Vagina (tissue), 2 donors: ENCODE results near the gene C3orf33. TPM values are rescaled to one million over a fixed set of nuclear protein-coding genes. Genes with fewer than 3 reads are reported as not detected.

ENCODE experiments used
- DNase-seq, 2 donors: peaks; one replicate each; pipeline ENCODE4 v3.0.0-alpha.2; 2017; ENCODE audit errors: extremely low spot score in 2 of 2
- H3K27ac ChIP-seq: fragments of 200-600 bp; sonication (generic); one replicate; pipeline ENCODE4 v1.5.1; 2019
- H3K27me3 ChIP-seq: fragments of 200-600 bp; sonication (generic); one replicate; pipeline ENCODE4 v1.5.1; 2019
- H3K36me3 ChIP-seq, 2 donors: fragments of 200-600 bp; sonication (generic); one replicate each; pipeline ENCODE4 v1.5.1; 2017 to 2019
- H3K4me1 ChIP-seq: fragments of 200-600 bp; sonication (generic); one replicate; pipeline ENCODE4 v1.5.1; 2019
- H3K4me3 ChIP-seq, 2 donors: fragments of 200-600 bp; sonication (generic); 1 replicate in 1 of 2; 2 replicates in 1 of 2; pipeline ENCODE4 v1.5.1; 2016 to 2019
- H3K9me3 ChIP-seq: fragments of 200-600 bp; sonication (generic); one replicate; pipeline ENCODE4 v1.5.1; 2019
- CTCF ChIP-seq, 3 experiments: fragments of 450-650 bp in 2 of 3; fragments of 200-600 bp in 1 of 3; sonication (generic) in 1 of 3; IDR thresholded peaks; one replicate each; pipeline ENCODE4 v1.5.1; 2017 to 2019; ENCODE audit warnings: antibody characterized with exemption in 3 of 3, mild to moderate bottlenecking in 2 of 3, moderate library complexity in 2 of 3
- POLR2A ChIP-seq, 2 donors: fragments of 450-650 bp; IDR thresholded peaks; one replicate each; pipeline ENCODE4 v1.6.1; 2017; ENCODE audit warnings: antibody characterized with exemption in 2 of 2, mild to moderate bottlenecking in 2 of 2, moderate library complexity in 2 of 2
- POLR2AphosphoS5 ChIP-seq, 2 donors: sonication (generic); formaldehyde crosslinking; IDR thresholded peaks; one replicate each; pipeline ENCODE4 v1.9.0; 2017; ENCODE audit warnings: antibody characterized with exemption in 2 of 2, mild to moderate bottlenecking in 2 of 2, low read depth in 1 of 2; ENCODE audit not compliant: insufficient read depth in 1 of 2
- intact Hi-C: fragments of 100-400 bp; cut with DNase I; formaldehyde crosslinking; loops from one replicate; pipeline ENCODE4 v1.15.1; 2023
- total RNA-seq: library from RNA; depleted of rRNA; stranded (reverse); fragments of >200 nt; gene quantifications from one replicate; pipeline ENCODE4 v1.2.3, GENCODE V29; 2016

The C3orf33 gene
- total RNA-seq, 1 donor from 2014 or later = 1.7 TPM

DNA sequence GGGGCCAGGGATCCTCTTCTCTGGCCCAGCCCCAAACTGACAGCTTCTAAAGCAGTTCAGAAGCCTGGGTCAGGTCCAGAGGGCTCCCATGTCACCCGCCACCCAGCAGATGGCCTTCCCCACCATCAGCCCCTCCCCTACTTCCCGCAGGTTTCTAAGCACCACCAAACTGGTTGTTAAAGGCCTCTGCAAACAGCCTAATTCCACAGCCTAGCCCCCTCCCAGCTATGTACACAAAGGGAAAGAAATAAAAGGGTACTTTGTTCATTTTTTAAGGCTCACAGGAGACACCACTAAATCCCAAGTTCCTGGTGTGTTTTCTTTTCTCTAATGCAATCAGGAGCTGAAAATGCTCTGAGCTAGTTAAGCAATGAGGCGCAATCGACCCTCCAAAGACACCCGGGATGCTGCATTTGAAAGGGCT lies 91.8 kb downstream of the C3orf33 start:
- no peak overlapping the region for H3K27ac ChIP-seq

More for the DNA sequence above, 91.8 kb downstream of the C3orf33 start:
- peaks cover 11% of the 10 kb centered on the region for H3K9me3 ChIP-seq
- no peak for TF ChIP-seq CTCF (IDR thresholded peaks at IDR 0.05)
- TF ChIP-seq POLR2AphosphoS5 (IDR thresholded peaks at IDR 0.05; ENCODE audit: insufficient read depth in 1 of 2, low read depth in 1 of 2) = no peak
- no peak for TF ChIP-seq POLR2A (IDR thresholded peaks at IDR 0.05)
- no peaks in the 10 kb centered on the region for H3K27me3 ChIP-seq
- intact Hi-C loops = no loop called here
- no peaks in the 10 kb centered on the region for H3K36me3 ChIP-seq
- DNase-seq = no peak
- no peaks in the 10 kb centered on the region for H3K4me1 ChIP-seq
- no peak overlapping the region for H3K4me3 ChIP-seq

Other genes with a start within 250 kb of the C3orf33 start
- gene PLCH1, start 61.2 kb downstream of the C3orf33 start, total RNA-seq = 0.25 TPM
- gene SLC33A1, start 48.1 kb upstream of the C3orf33 start, total RNA-seq = 27.0 TPM
- 29.2 TPM for gene GMPS, start 64.4 kb upstream of the C3orf33 start, total RNA-seq